ENCODE data around the gene ERCC2.

GRCh38 chr19:45405435-45406225, 35.3 kb upstream of the ERCC2 start:
- TF ChIP-seq CTCF (IDR thresholded peaks at IDR 0.05) = no peak
- TF ChIP-seq POLR2A (IDR thresholded peaks at IDR 0.05) = peak; percentile 4

Measured in ovary (tissue), 3 donors.